Measurements from ENCODE around the gene DAGLA. TPM values are rescaled to one million over a fixed set of nuclear protein-coding genes. Genes with fewer than 3 reads are reported as not detected.

Gene DAGLA
- total and polyA plus RNA-seq, 2 experiments from 2014 or later: 7.4 to 8.9 TPM

- no peaks in the 10 kb centered on the region for H3K9me3 ChIP-seq (ENCODE audit: low read depth)
- peaks cover 7% of the 10 kb centered on the region for H4K20me1 ChIP-seq (ENCODE audit: insufficient read depth, poor library complexity, severe bottlenecking)
- DNase-seq (ENCODE audit: low spot score): no peak
- no peak overlapping the region for H2AFZ ChIP-seq
- H3K27ac ChIP-seq: no peak overlapping the region
- H3K36me3 ChIP-seq (replicated peaks; ENCODE audit: insufficient read depth, low read depth): no peaks in the 10 kb centered on the region
- H3K4me2 ChIP-seq: no peak overlapping the region
- H3K27me3 ChIP-seq: no peaks in the 10 kb centered on the region
- WGBS (ENCODE audit: low lambda C conversion rate, missing lambda C conversion rate): 82% methylated on average over 12 of the region's 12 CpGs
- H3K9me2 ChIP-seq (replicated peaks; ENCODE audit: insufficient read depth): no peaks in the 10 kb centered on the region
- TF ChIP-seq, protein P1, sequence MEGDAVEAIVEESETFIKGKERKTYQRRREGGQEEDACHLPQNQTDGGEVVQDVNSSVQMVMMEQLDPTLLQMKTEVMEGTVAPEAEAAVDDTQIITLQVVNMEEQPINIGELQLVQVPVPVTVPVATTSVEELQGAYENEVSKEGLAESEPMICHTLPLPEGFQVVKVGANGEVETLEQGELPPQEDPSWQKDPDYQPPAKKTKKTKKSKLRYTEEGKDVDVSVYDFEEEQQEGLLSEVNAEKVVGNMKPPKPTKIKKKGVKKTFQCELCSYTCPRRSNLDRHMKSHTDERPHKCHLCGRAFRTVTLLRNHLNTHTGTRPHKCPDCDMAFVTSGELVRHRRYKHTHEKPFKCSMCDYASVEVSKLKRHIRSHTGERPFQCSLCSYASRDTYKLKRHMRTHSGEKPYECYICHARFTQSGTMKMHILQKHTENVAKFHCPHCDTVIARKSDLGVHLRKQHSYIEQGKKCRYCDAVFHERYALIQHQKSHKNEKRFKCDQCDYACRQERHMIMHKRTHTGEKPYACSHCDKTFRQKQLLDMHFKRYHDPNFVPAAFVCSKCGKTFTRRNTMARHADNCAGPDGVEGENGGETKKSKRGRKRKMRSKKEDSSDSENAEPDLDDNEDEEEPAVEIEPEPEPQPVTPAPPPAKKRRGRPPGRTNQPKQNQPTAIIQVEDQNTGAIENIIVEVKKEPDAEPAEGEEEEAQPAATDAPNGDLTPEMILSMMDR (IDR thresholded peaks at IDR 0.05; ENCODE audit: poor library complexity): no peak
- TF ChIP-seq EZH2phosphoT487 (IDR thresholded peaks at IDR 0.05; ENCODE audit: low read depth, severe bottlenecking, unreplicated experiment) (no peak), EZH2 (IDR thresholded peaks at IDR 0.05; ENCODE audit: borderline replicate concordance) (no peak)
- H3K4me3 ChIP-seq: no peak overlapping the region
- H3K4me1 ChIP-seq (ENCODE audit: insufficient read depth): peaks cover 30% of the 10 kb centered on the region
- H3K79me2 ChIP-seq: peaks cover 74% of the 10 kb centered on the region
These were observed 11.4 kb downstream of the DAGLA start for GRCh38 chr11:61691380-61692156.

GRCh38 chr11:61693922-61694601 lies 13.9 kb downstream of the DAGLA start:
- Histone ChIP-seq H3K4me1 (ENCODE audit: insufficient read depth) (peaks cover 55% of the 10 kb centered on the region), H3K4me2 (no peak overlapping the region), H3K36me3 (replicated peaks; ENCODE audit: insufficient read depth, low read depth) (no peaks in the 10 kb centered on the region), H3K27me3 (no peaks in the 10 kb centered on the region), H3K27ac (peak overlapping the region; percentile 23), H3K79me2 (peaks cover 66% of the 10 kb centered on the region), H4K20me1 (ENCODE audit: insufficient read depth, poor library complexity, severe bottlenecking) (peaks cover 4% of the 10 kb centered on the region), H2AFZ (no peak overlapping the region), H3K9me3 (ENCODE audit: low read depth) (no peaks in the 10 kb centered on the region), H3K9me2 (replicated peaks; ENCODE audit: insufficient read depth) (no peaks in the 10 kb centered on the region), H3K4me3 (no peak overlapping the region)
- no peak for DNase-seq (ENCODE audit: low spot score)
- no peak for TF ChIP-seq EZH2phosphoT487 (IDR thresholded peaks at IDR 0.05; ENCODE audit: low read depth, severe bottlenecking, unreplicated experiment)
- TF ChIP-seq EZH2 (IDR thresholded peaks at IDR 0.05; ENCODE audit: borderline replicate concordance): no peak
- TF ChIP-seq, protein P1 (IDR thresholded peaks at IDR 0.05; ENCODE audit: poor library complexity): no peak
- WGBS (ENCODE audit: low lambda C conversion rate, missing lambda C conversion rate): 84% methylated on average over 11 of the region's 11 CpGs

- H3K27me3 ChIP-seq: no peaks in the 10 kb centered on the region
- peak overlapping the region; percentile 61 for H3K4me2 ChIP-seq
- peaks cover 4% of the 10 kb centered on the region for H4K20me1 ChIP-seq (ENCODE audit: insufficient read depth, poor library complexity, severe bottlenecking)
- no peak for DNase-seq (ENCODE audit: low spot score)
- peaks cover 60% of the 10 kb centered on the region for H3K4me1 ChIP-seq (ENCODE audit: insufficient read depth)
- peak overlapping the region; percentile 83 for H3K27ac ChIP-seq
- WGBS (ENCODE audit: low lambda C conversion rate, missing lambda C conversion rate): 73% methylated on average over 7 of the region's 7 CpGs
- H2AFZ ChIP-seq: no peak overlapping the region
- H3K9me3 ChIP-seq (ENCODE audit: low read depth): no peaks in the 10 kb centered on the region
- no peak for TF ChIP-seq EZH2 (IDR thresholded peaks at IDR 0.05; ENCODE audit: borderline replicate concordance)
- TF ChIP-seq, protein P1 (IDR thresholded peaks at IDR 0.05; ENCODE audit: poor library complexity): no peak
- no peak for TF ChIP-seq EZH2phosphoT487 (IDR thresholded peaks at IDR 0.05; ENCODE audit: low read depth, severe bottlenecking, unreplicated experiment)
- no peaks in the 10 kb centered on the region for H3K9me2 ChIP-seq (replicated peaks; ENCODE audit: insufficient read depth)
- H3K79me2 ChIP-seq: peaks cover 64% of the 10 kb centered on the region
- H3K4me3 ChIP-seq: no peak overlapping the region
- no peaks in the 10 kb centered on the region for H3K36me3 ChIP-seq (replicated peaks; ENCODE audit: insufficient read depth, low read depth)
These were observed 14.4 kb downstream of the DAGLA start for GRCh38 chr11:61694602-61694939.

Measured in hepatocyte (in vitro differentiated cells).